Left cardiac atrium (tissue), 4 donors: ENCODE data around the gene SHPK. TPM values are rescaled to one million over a fixed set of nuclear protein-coding genes. Genes with fewer than 3 reads are reported as not detected.

ENCODE experiments used
- ATAC-seq, 2 donors: fragments of 200-7000 bp; cut with Tn5 transposase; one replicate each; pipeline ENCODE4 v1.9.1; 2020; ENCODE audit warnings: mild to moderate bottlenecking in 2 of 2, moderate library complexity in 2 of 2
- DNase-seq: peaks from one replicate; pipeline ENCODE4 v3.0.0-alpha.2; 2020
- intact Hi-C, 2 donors: fragments of 100-400 bp; cut with DNase I; formaldehyde crosslinking; loops; one replicate each; pipeline versions ENCODE4 v1.14.1 to v1.15.1; 2022 to 2023
- long read RNA-seq: library from polyadenylated mRNA; unstranded; transcript quantifications from one replicate; pipeline ENCODE4 v2.0.0, GENCODE V29; 2021
- total RNA-seq, 2 donors: library from RNA; stranded (reverse); fragmentation: NEBNext Ultra II Directional; extraction: Animal tissue kit (Norgen Biotek cat#: 25700); gene quantifications; one replicate each; pipeline ENCODE4 v1.2.1, GENCODE V29; 2021
- donor health status: DM: no; HTN: yes; CAD: no.
- donor health status: DM: no; HTN: yes; CAD: no; lungs with severe emphysema.
- donor health status: DM: yes; HTN: yes; CAD: no.
- donor health status: Dilated cardiomyopathy.

Gene SHPK, protein sequence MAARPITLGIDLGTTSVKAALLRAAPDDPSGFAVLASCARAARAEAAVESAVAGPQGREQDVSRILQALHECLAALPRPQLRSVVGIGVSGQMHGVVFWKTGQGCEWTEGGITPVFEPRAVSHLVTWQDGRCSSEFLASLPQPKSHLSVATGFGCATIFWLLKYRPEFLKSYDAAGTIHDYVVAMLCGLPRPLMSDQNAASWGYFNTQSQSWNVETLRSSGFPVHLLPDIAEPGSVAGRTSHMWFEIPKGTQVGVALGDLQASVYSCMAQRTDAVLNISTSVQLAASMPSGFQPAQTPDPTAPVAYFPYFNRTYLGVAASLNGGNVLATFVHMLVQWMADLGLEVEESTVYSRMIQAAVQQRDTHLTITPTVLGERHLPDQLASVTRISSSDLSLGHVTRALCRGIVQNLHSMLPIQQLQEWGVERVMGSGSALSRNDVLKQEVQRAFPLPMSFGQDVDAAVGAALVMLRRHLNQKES
- 1 to 10 TPM; 4.6 to 6.1 TPM for total RNA-seq
- long read RNA-seq, transcript SHPK-201 (7 exons, 3,838 nt) = major isoform, 5 of 6 reads
- long read RNA-seq, partial matches to known transcripts = 0 of 6 reads
- long read RNA-seq, other reads (novel, unspliced or antisense) = 1 of 6 reads

DNA sequence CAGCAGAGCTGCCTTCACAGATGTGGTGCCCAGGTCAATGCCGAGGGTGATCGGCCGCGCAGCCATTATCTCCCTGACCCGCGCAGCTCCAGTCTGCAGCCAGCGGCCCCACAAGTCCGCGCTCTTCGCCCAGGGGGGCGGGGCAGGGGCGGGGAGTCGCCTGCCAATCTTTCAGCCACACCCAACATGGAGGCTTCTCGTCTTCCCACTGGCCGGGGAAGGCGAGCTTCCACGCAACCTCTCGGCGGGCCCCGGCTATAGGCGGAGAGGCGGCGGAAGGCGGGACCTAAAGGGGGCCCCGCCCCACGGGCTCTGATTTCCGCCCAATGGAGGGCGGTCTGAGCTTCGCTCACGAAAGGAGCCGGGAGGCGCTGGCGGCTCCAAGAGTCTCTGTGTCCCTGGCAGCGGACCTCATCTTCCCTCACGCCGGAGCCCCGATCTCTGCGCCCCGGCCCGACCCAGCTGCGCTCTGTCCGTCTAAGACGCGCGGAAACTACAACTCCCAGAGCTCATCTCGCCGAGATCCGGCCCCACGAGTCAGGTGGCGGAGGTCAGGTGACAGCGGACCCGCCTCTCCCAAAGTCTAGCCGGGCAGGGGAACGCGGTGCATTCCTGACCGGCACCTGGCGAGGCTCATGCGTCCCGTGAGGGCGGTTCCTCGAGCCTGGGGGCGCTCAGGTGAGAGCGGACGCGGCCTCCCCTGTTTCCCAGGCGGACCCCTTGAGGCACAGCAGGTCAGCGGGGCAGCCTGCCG, at the start of gene SHPK, which contains the start of gene CTNS:
Gene SHPK, minus strand, starts transcription at position 97 of the 754 bp plus-strand sequence. Its CDS starts 31 bp downstream, at position 66.
Gene CTNS, plus strand, starts transcription at position 607 of the 754 bp plus-strand sequence. CDS start 3,447 bp downstream, outside the sequence.
- peak; percentile 98 for DNase-seq
- peak; percentile 97 to 98 for ATAC-seq
- intact Hi-C loops = no loop called here

DNA sequence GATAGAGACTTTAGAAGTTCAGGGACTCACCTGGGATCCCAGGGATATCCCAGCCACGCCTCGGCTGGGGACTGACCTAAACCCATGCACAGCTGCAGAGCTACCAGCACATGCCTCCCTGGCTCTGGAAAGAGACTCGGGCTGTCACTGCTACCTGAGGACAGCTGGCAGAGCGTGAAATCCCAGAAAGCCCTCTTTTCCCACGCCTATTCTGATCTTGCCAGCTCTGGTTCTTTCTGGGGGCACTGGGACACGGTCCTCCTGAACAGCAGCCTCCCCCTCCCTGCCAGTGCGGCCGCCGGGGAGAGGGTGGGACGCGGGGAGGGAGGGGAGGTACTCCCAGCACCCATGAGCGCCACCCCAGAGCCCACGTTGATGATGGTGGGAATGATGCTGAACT, 49.1 kb upstream of the SHPK start:
- intact Hi-C loops = no loop called here
- DNase-seq (no peak), ATAC-seq (no peak)

DNA sequence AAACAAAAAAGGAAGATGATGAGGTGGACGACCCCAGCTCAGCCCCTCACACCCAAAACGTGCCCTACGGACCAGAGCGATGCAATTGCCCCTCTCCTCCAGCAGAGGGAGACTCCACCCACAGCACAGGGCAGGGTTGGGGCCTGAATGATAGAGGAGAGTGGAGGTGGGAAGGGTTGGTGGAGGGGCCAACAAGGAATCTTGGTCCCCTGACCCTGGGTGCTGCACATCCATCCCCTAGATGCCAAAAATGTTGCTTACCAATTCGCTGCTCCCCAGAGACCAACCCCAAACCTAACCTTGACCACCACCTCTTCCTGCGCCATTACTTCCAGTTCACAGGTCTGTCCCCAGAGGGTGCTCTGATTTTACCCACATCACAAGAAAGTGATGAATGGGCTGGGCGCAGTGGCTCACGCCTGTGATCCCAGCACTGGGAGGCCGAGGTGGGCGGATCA, 47.0 kb upstream of the SHPK start:
- intact Hi-C loops = no loop called here
- ATAC-seq (peak; percentile 72 to 76), DNase-seq (no peak)

DNA sequence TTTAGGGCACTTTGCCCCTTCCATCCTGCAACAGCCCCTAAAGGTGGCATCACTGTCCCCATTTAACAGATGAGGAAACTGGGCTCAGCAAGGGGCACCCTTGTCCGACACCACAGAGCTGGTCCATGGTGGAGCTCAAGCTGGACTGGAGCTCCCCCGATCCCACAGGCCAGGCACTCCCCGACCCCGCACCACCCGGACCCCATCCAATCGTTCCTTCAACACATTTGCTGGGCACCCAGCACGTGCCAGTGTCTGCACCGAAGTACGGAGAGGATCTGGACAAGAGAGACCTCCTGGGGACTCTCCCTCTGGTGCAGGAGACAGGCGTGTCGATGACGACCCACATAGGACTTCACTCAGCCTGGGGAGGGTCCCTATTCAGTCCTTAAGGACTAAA, 46.0 kb upstream of the SHPK start:
- no peak for ATAC-seq
- intact Hi-C loops = no loop called here
- no peak for DNase-seq

DNA sequence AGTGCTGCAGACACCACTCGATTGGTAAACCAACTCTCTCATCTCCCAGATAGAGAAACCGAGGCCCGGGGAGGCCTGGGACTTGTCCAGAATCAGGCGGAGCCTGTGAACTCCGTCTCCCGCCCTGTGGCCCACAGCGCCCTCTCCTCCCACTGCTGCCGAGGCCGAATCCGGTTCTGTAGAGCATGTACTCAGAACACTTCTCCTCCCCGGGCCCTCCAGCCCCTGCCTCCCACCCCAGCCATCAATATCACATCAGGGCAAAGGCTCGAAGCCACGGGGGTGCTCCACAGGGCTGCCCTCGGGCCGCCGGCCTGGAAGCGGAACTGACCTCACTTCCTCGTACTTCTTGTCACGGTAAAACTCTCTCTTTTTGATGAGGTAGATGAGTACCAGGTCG, 45.5 kb upstream of the SHPK start:
- intact Hi-C loops = no loop called here
- ATAC-seq (no peak), DNase-seq (no peak)

DNA sequence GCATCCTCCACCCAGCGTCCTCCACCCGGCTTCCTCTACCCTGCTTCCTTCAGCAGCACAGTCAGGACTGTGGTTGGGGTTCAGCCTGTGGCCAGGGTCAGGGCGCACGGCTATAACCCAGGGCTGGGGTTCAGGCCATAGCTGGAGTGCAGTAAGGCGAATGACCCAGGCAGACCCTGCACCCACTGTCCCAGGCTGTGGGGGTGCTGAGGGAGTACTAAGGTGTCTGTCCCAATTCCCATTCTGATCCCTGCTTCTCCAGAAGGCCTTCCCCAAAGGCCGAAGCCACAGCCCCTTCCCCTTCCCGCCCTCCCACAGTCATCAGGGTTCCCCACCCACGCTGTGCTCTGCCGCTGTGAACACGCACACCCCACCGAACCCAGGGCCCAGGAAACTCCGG, 45.0 kb upstream of the SHPK start:
- ATAC-seq = no peak
- intact Hi-C loops = no loop called here
- no peak for DNase-seq

DNA sequence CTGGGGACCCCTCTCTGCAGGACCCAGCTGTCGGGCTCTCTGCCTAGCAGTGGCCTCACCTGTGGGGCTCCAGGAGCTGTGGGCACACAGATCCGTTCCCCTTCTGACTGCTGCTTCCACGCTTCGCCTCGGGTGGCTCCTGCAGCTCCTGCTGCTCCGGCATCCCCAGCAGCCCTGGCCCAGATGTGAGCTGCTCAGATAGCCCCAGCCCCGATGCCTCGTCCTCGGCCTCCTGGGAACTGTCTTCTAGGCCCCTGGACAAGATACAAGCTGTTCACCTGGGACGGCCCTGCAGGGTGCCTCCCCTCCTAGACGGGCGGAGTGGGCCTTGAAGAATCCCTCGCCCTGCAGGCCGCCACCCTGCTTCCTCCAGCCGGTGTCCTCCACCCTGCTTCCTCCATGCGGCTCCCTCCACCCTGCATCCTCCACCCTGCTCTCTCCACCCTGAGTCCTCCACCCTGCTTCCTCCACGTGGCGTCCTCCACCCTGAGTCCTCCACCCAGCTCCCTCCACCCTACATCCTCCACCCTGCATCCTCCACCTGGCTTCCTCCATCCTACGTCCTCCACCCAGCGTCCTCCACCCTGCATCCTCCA, 43.6 kb upstream of the SHPK start:
- intact Hi-C loops = no loop called here
- no peak for ATAC-seq
- no peak for DNase-seq

DNA sequence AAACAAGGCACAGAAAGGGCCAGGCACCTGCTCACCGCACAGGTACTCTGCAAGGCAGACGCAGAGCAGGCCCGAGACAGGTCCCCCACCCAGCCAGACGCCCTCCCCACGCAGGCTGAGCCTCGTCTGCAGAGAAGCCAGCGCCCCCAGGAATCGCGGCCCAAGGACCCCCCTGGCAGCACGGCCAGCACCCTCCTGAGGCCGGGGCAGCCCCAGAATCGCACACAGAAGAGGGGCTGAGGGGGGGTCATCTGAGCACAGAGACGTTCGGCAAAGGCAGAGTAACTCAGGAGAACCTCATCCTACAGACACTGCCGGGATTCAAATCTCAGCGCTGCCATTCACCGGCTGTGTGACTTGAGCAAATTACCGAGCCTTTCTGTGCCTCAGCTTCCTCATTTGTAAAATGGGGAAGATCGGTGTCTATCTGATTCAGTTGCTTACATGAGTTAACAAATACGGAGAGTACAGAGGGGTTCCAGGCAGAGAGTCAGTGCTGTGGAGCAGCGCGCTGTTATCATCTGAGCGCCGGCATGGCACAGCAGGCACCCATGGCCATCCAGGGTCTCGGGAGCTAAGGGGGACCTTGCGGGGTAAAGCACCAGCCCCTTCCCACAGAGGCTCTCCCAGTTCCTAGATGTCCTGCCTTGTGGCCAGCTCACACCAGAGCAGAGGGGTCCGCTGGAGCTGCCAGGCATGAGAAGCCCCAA, 42.9 kb upstream of the SHPK start:
- DNase-seq (no peak), ATAC-seq (no peak)
- intact Hi-C loops = no loop called here

DNA sequence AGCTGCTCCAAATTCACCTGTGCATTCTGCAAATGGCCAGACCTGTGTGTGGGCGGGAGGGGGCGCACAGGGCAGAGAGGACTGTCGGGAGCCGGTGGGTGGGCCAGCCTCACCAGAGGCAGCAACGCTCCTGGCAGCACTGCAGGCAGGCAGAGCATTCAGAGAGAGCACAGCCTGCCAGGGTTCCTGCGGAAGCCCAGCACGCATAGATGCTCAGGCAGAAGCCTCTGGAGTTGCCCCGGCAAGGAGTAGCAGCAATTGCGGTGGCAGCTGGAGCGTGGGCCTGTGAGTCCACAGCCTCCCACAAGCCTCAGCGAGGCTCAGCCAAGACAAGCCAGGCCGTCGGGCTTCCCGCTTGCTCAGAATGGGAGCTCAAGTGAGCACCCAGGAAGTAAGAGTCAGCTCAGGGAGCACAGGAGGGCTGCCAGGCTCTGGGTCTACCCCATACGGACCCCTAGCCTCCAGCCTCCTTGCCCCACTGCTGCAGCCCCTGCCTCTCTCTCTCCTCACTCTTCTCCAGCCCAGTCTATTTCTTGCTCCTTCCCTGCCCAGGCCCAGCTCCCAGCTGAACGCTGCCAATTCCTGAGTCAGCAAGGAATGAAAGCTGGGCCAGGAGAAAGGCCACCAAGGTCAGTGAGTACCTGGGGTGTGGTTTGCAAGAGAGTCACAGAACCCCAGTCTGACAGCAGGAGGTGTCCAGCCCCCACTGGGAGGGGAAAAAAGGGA, 42.2 kb upstream of the SHPK start:
- intact Hi-C loops = no loop called here
- ATAC-seq (peak in 1 of 2 donors; percentile 58), DNase-seq (no peak)

DNA sequence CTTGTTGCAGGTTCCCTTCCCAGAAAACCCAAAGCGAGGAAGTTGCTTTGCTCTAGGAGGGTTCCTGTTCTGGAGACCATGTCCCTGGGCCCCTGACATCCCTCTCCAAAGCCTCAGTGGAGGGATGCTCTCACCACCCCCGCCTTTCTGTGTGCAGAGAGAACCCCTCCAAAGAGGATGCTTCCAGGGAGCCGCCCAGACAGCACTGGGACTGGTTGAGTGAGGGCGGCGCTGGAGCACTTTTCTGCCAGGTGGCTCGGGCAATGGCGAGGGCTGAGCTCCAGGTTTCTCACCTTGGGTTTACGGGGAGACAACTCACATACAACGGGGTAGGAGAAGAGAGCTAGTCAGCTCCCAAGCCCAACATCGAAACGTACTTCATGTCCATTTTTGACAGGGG, 39.8 kb upstream of the SHPK start:
- DNase-seq (no peak), ATAC-seq (no peak)
- intact Hi-C loops = no loop called here

DNA sequence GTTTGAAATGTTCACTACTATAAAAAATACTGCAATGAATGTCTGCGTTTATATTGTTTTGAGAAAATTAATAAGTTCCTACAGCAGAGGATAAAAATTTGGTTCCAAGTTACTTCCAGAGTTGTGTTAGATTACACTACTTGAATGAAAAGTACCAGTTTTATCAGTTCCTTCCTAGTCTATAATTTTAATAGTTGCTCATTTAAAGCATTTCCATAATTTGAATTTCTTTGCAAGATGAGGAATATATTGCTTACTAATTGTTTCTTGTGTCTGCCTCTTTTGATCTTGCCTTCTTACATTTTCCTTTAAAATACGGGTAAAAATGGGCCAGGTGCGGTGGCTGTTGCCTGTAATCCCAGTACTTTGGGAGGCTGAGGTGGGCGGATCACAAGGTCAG, 36.5 kb upstream of the SHPK start:
- DNase-seq (no peak), ATAC-seq (no peak)
- intact Hi-C loops = no loop called here

DNA sequence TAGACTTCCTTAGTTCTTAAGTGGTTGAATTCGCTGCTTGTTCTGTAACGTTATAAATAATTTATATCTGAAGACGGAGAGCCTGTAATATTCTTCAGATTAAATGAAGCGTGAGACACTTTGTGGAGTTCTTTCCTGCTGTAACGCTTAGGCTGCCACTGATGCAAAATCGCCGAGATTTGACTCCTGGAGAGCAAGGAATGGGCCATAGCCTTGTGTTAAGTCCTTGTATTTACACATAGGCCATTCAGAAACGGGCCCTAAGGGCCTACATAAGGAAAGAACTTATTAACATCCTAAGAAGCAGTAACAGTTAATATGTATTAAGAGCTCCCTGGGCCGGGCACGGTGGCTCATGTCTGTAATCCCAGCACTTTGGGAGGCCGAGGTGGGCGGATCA, 33.5 kb upstream of the SHPK start:
- intact Hi-C loops = no loop called here
- ATAC-seq (no peak), DNase-seq (no peak)

DNA sequence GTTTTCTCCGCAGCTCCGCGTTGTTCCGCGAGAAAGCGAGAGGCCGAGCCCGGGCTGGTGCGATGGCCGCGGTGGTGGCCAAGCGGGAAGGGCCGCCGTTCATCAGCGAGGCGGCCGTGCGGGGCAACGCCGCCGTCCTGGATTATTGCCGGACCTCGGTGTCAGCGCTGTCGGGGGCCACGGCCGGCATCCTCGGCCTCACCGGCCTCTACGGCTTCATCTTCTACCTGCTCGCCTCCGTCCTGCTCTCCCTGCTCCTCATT, 33.0 kb upstream of the SHPK start:
- intact Hi-C loops = no loop called here
- no peak for ATAC-seq
- no peak for DNase-seq

DNA sequence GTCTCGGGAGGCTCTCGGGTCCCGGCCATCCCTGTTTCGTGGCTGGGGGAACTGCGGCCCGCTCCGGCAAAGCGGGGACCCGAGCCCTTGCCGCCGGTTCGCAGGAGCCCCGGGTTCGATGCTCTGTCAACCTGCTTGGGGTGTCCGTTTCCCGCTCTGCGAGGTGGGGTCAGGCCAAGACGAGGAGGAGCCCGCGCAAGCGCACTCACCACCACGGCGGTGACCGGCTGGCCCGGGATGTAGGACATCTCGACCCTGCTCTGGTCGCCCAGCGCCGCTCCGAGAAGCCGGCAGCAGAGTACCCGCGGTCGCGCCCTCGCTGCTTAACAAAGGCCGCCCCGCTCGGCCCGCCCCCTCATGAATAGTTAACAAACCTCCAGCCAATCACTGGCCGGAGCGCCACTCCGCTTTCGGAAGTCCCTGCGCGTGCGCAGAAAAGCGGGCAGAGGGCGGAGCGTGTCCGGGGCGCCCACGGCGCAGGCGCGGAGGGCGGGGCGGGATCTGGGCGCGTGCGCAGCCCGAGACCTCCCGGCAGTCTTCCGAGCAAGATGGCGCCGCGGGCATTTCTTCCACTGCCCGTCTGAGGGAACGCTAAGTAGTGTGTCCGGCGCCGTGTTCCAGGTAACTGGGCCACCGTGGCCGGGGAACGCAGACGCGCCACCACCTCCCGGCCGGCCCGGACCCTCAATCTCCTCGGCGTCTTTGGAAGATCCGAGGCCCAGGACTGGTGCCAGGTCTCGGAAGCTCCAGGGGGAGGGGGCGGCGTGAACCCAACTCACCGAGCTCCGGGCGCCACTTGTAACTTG, 32.4 kb upstream of the SHPK start, which contains the start of the genes EMC6 and TAX1BP3:
Gene EMC6, plus strand, starts transcription at position 534 of the 806 bp plus-strand sequence. CDS start 335 bp downstream, outside the sequence.
Gene TAX1BP3, minus strand, starts transcription at position 300 of the 806 bp plus-strand sequence. Its CDS starts 52 bp downstream, at position 248.
- intact Hi-C loops = no loop called here
- ATAC-seq = peak; percentile 92 to 93
- DNase-seq = peak; percentile 99

DNA sequence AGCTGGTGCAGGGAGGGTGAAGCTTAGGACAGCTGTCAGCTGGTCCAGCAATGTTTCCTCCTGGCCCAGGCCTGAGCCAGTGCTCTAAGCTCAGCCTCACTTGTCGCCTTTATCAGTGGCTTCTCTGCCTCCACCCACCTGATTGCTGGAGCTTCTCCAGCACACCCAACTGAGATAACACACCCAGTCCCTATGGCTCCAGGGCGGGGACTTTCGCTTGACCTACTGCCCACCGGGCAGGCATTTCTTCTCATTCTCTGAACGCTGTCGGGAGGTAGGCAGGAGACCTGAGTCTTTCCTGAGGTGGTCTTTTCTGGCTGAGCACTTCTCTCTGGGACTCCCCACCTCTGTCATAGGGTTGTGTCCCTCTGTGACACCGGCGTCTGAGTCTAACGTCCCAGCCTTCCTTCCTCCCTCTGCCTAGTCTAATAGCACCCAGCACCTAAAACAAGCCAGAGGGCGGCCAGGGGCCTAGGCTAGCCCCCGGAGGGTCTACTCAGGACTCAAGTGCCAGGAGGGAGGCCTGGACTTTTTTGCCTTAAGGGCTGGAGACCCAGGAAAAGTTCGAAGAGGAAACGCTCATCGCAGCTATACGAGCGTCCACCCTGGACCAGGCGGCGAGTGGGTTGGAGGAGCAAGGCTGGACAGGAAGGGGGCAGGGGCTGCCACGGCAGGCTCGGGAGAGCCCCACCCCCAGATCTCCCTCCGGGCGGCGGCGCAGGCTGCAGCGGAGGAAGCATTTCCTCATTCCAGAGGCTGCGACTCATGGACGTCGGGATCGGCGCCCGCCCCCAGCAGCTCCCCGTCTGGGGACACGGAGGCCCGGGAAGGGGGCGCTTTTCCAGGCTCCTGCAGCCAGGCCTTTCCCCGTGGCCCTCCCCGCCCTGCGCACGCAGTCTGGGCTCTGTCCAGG, 31.6 kb upstream of the SHPK start:
- intact Hi-C loops = no loop called here
- ATAC-seq (peak; percentile 84 to 90), DNase-seq (peak; percentile 94)

DNA sequence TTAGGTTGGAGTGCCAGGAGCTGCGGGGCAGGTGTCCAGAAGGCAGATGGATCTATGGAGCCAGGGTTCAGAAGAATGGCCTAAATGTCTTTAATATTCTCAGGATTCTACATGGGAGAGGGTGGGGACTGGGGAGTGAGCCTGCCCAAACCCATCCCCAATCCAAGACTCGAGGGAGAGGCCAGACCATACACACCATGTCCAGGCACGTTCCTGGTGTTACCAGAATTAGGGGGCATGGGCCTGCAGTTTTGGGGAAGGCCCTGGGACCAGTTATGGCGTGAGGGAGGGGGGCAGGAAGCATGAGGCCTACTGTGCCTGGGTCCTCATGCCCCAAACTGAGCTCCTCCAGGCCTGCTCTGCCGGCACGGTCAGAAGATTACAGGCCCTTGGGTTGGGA, 30.5 kb upstream of the SHPK start:
- DNase-seq = no peak
- intact Hi-C loops = no loop called here
- ATAC-seq = no peak

DNA sequence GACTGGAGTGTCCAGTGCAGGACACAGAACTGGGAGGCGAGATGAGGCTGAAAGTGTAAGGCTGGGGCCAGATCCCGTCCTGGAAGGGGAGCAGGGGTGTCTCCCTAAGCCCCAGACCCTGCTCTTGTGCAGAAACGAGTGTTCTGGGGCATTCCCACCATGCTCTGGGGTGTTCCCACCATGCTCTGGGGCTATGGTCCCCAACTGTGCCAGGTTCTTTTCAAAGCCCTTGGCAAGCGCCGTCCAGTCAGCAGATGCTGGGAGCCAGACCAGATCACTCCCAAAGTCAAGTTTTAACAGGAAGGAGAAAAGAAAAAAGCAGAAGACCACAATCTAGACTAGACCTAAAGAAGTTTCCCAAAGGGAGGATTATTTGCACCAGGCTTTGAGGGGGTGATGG, 29.8 kb upstream of the SHPK start:
- no peak for DNase-seq
- intact Hi-C loops = no loop called here
- ATAC-seq = no peak
